Calu3 (cell line): ENCODE data around the gene GINS3. TPM values are rescaled to one million over a fixed set of nuclear protein-coding genes. Genes with fewer than 3 reads are reported as not detected.

ENCODE experiments used
- BruUV-seq: library from RNA; stranded (reverse); fragments of 400-500 nt; replicated peaks from 2 replicates; lab custom pipeline; 2021; lab: Mats Ljungman, UMichigan
- CTCF ChIA-PET: fragments of 300-600 bp; sonication (Branson Sonifier 250); formaldehyde crosslinking; loops from one replicate; lab custom pipeline; 2022; ENCODE audit warnings: antibody characterized with exemption; lab: Charles Lee
- DNase-seq: peaks from one replicate; pipeline ENCODE4 v3.0.0; 2022
- H3K27ac Mint-ChIP-seq: one replicate; pipeline ENCODE4 v1.8.0; 2022; ENCODE audit warnings: mixed read lengths; ENCODE audit not compliant: unreplicated experiment
- H3K27me3 Mint-ChIP-seq: one replicate; pipeline ENCODE4 v1.8.0; 2022; ENCODE audit warnings: mixed read lengths; ENCODE audit not compliant: unreplicated experiment
- H3K36me3 Mint-ChIP-seq: one replicate; pipeline ENCODE4 v1.8.0; 2022; ENCODE audit warnings: mild to moderate bottlenecking, moderate library complexity, mixed read lengths; ENCODE audit not compliant: insufficient read depth, unreplicated experiment
- H3K4me1 Mint-ChIP-seq: one replicate; pipeline ENCODE4 v1.8.0; 2022; ENCODE audit warnings: mild to moderate bottlenecking, low read depth, mixed read lengths; ENCODE audit not compliant: unreplicated experiment
- H3K4me3 Mint-ChIP-seq: one replicate; pipeline ENCODE4 v1.8.0; 2022; ENCODE audit warnings: mild to moderate bottlenecking, low read depth, moderate library complexity, mixed read lengths; ENCODE audit not compliant: unreplicated experiment
- H3K9me3 Mint-ChIP-seq: one replicate; pipeline ENCODE4 v1.8.0; 2022; ENCODE audit warnings: low read depth, mixed read lengths; ENCODE audit not compliant: unreplicated experiment
- intact Hi-C: fragments of 100-400 bp; cut with micrococcal nuclease; formaldehyde crosslinking; loops from one replicate; pipeline ENCODE4 v1.10.0; 2022; ENCODE audit not compliant: unreplicated experiment
- total RNA-seq: library from RNA; stranded (reverse); gene quantifications from 2 replicates; pipeline ENCODE4 v1.2.3, GENCODE V29; 2022
- TF ChIP-seq, protein P1 (sequence below): fragments of 200-600 bp; IDR thresholded peaks from one replicate; pipeline ENCODE4 v1.8.0; 2022; ENCODE audit warnings: antibody characterized with exemption; ENCODE audit not compliant: unreplicated experiment

GINS3 gene
- total RNA-seq, 1 experiment from 2014 or later: 13.6 TPM

DNA sequence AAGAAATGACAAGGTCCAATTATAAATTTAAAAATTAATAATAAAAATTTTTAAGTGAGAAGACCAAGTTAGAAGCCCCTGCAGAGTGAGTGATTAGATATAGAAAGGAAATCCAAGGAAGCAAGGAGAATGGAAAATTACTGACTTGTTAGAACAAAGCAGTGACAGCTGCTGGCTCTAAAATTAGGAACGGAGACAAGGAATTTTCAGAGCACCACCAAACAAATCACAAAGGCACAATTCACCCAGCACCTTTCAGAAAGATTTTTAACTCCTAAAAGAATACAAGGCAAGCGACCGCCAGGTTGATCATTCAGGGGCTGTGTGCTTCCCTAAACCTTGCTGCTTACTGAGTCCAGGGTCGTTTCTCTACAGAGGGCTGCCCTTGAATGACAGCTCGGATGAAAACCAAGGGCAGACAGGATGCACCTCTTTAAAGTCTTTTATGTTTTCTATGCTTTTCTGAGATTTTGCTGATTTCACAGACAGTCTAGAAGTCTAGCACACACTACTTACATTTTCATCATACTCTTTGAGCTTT lies 45.4 kb upstream of the GINS3 start:
- no TSS peak for BruUV-seq
- Mint-ChIP-seq H3K36me3 (no peaks in the 10 kb centered on the region), H3K27me3 (peaks cover 85% of the 10 kb centered on the region), H3K27ac (no peak overlapping the region), H3K4me3 (no peak overlapping the region), H3K9me3 (no peaks in the 10 kb centered on the region), H3K4me1 (no peaks in the 10 kb centered on the region)
- CTCF ChIA-PET: interaction anchor here (1.6 kb wide), 1 partner anchor 314 kb away, joined by 3 read pairs; no protein-coding TSS in a partner anchor
- TF ChIP-seq, protein P1, sequence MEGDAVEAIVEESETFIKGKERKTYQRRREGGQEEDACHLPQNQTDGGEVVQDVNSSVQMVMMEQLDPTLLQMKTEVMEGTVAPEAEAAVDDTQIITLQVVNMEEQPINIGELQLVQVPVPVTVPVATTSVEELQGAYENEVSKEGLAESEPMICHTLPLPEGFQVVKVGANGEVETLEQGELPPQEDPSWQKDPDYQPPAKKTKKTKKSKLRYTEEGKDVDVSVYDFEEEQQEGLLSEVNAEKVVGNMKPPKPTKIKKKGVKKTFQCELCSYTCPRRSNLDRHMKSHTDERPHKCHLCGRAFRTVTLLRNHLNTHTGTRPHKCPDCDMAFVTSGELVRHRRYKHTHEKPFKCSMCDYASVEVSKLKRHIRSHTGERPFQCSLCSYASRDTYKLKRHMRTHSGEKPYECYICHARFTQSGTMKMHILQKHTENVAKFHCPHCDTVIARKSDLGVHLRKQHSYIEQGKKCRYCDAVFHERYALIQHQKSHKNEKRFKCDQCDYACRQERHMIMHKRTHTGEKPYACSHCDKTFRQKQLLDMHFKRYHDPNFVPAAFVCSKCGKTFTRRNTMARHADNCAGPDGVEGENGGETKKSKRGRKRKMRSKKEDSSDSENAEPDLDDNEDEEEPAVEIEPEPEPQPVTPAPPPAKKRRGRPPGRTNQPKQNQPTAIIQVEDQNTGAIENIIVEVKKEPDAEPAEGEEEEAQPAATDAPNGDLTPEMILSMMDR: no peak
- DNase-seq: no peak
- intact Hi-C loops: loop anchor here (10.0 kb wide), 1 partner anchor 408 kb away; no protein-coding TSS in a partner anchor

DNA sequence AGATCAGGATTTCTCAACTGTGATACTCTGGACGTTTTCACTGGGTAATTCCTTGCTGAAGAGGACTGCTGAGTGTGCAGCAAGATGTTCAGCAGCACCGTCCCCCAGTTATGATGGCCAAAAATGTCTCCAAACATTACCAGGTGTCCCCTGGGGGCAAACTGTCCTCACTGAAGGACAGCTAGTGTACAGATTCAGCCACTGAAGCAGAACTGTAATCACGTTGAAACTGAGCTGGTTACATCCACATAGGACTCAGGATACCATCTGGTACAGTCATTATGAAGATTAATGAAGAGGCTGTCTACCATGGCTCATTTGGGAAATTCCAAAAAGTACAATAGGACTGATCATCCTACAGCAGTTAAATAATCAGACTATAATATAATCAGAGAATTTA lies 43.3 kb upstream of the GINS3 start:
- Mint-ChIP-seq H3K27me3 (peaks cover 82% of the 10 kb centered on the region), H3K4me3 (no peak overlapping the region), H3K9me3 (no peaks in the 10 kb centered on the region), H3K36me3 (no peaks in the 10 kb centered on the region), H3K27ac (no peak overlapping the region), H3K4me1 (no peaks in the 10 kb centered on the region)
- no peak for DNase-seq
- TF ChIP-seq, protein P1: no peak
- intact Hi-C loops: loop anchor here (10.0 kb wide), 1 partner anchor 406 kb away; no protein-coding TSS in a partner anchor
- no TSS peak for BruUV-seq
- CTCF ChIA-PET: interaction anchor here (0.7 to 0.8 kb wide), 2 partner anchors 15 to 139 kb away, joined by 3 read pairs; no protein-coding TSS in a partner anchor

DNA sequence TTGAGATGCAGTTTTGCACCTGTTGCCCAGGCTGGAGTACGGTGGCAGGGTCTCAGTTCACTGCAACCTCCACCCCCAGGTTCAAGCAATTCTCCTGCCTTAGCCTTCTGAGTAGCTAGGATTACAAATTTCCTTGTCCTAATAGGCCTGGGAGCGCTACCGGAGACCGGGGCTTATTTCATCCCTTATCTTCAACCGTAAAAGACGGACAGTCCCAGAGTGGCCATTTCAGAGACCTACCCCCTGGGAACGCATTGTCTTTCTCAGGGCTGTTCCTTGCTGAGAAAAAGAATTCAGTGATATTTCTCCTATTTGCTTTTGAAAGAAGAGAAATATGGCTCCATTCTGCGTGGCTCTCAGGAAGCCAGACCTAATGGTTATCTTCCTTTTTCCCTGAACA lies 39.6 kb upstream of the GINS3 start:
- BruUV-seq: no TSS peak
- no peaks in the 10 kb centered on the region for H3K4me1 Mint-ChIP-seq
- TF ChIP-seq, protein P1: no peak
- intact Hi-C loops: no loop called here
- H3K27me3 Mint-ChIP-seq: peaks cover 84% of the 10 kb centered on the region
- no peak for DNase-seq
- no peaks in the 10 kb centered on the region for H3K9me3 Mint-ChIP-seq
- no peak overlapping the region for H3K27ac Mint-ChIP-seq
- CTCF ChIA-PET: interaction anchor here (0.9 kb wide), 1 partner anchor 102 kb away, joined by 3 read pairs; no protein-coding TSS in a partner anchor
- no peak overlapping the region for H3K4me3 Mint-ChIP-seq
- no peaks in the 10 kb centered on the region for H3K36me3 Mint-ChIP-seq

DNA sequence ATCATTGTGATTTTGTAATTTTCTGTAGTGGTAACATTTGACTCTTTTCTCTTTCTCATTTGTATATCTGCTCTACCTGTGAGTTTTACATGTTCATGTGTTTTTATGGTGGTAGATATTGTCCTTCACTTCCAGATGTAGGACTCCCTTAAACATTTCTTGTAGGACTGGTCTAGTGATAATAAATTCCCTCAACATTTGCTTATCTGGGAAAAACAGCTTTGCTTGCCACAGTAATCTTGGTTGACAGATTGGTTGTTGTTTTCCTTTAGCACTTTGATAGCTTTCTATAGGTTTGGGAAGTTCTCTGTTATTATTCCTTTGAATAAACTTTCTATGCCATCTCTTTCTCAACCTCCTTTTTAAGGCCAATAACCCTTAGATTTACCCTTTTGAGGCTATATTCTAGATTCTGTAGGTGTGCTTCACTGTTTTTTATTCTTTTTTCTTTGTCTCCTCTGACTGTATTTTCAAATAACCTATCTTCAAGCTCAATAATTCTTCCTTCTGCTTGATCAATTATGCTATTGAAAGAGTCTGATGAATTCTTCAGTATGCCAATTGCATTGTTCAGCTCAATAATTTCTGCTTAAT lies 32.1 kb upstream of the GINS3 start:
- intact Hi-C loops: no loop called here
- Mint-ChIP-seq H3K36me3 (no peaks in the 10 kb centered on the region), H3K27me3 (peaks cover 59% of the 10 kb centered on the region), H3K27ac (no peak overlapping the region), H3K4me1 (no peaks in the 10 kb centered on the region), H3K4me3 (no peak overlapping the region), H3K9me3 (peaks cover 9% of the 10 kb centered on the region)
- CTCF ChIA-PET: no interaction called here
- TF ChIP-seq, protein P1: no peak
- BruUV-seq: no TSS peak
- DNase-seq: no peak
